ENCODE results near the gene PNMA6E.

DNA sequence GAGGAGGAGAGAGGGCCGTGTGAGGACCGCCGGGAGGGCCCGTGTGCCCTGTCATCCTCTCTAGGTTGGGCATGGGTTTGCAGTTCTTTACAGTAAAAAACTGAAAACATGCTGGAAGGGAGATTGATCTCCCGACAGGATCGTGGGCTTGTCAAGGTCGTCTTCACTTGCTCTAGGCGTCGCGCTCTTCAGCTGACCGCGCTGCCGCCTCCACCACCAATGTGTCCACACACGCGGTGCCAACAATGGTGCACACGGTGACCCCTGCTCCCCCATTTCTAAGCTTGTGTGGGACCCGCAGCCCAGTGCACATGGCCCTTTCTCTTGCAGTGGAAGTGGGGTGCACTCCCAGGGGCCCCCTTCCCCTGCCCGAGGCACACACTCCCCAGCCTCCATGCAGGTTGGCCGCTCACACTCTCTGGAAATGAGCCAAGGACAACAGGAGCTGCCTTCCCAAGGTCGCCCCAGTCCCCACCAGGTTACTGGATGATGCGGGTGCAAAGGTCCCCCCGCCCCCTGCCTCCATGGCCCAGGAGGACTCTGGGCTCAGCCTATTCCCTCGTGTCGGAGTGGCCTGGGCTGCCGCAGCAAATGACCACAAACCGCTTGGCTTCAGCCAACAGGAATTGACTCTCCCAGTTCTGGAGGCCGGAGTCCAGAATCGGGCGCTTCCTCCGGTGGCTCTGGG is 8.4 kb upstream of the PNMA6E start:
- TF ChIP-seq, protein P1, sequence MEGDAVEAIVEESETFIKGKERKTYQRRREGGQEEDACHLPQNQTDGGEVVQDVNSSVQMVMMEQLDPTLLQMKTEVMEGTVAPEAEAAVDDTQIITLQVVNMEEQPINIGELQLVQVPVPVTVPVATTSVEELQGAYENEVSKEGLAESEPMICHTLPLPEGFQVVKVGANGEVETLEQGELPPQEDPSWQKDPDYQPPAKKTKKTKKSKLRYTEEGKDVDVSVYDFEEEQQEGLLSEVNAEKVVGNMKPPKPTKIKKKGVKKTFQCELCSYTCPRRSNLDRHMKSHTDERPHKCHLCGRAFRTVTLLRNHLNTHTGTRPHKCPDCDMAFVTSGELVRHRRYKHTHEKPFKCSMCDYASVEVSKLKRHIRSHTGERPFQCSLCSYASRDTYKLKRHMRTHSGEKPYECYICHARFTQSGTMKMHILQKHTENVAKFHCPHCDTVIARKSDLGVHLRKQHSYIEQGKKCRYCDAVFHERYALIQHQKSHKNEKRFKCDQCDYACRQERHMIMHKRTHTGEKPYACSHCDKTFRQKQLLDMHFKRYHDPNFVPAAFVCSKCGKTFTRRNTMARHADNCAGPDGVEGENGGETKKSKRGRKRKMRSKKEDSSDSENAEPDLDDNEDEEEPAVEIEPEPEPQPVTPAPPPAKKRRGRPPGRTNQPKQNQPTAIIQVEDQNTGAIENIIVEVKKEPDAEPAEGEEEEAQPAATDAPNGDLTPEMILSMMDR (IDR thresholded peaks at IDR 0.05) = no peak
- TF ChIP-seq POLR2AphosphoS5 (IDR thresholded peaks at IDR 0.05) = no peak
- TF ChIP-seq POLR2A (IDR thresholded peaks at IDR 0.05) = no peak

All from prostate gland (tissue), 2 donors.